A673 (cell line): ENCODE data around the gene AKAP6.

Experiments
- EZH2 ChIP-seq: fragments of 200-600 bp; sonication (generic); IDR thresholded peaks from 2 replicates; pipeline ENCODE4 v1.6.1; 2017; ENCODE audit warnings: borderline replicate concordance, low read depth, mild to moderate bottlenecking, mixed read lengths, antibody characterized with exemption, low read length; ENCODE audit not compliant: poor library complexity, severe bottlenecking
- TF ChIP-seq, protein P1 (sequence below): fragments of 300-800, 200-600 bp; sonication (generic); conservative IDR thresholded peaks from 2 replicates; pipeline ENCODE4 v1.5.1; 2017; ENCODE audit warnings: low read depth, mild to moderate bottlenecking, antibody characterized with exemption, low read length, moderate library complexity, mixed read lengths

- TF ChIP-seq, protein P1, sequence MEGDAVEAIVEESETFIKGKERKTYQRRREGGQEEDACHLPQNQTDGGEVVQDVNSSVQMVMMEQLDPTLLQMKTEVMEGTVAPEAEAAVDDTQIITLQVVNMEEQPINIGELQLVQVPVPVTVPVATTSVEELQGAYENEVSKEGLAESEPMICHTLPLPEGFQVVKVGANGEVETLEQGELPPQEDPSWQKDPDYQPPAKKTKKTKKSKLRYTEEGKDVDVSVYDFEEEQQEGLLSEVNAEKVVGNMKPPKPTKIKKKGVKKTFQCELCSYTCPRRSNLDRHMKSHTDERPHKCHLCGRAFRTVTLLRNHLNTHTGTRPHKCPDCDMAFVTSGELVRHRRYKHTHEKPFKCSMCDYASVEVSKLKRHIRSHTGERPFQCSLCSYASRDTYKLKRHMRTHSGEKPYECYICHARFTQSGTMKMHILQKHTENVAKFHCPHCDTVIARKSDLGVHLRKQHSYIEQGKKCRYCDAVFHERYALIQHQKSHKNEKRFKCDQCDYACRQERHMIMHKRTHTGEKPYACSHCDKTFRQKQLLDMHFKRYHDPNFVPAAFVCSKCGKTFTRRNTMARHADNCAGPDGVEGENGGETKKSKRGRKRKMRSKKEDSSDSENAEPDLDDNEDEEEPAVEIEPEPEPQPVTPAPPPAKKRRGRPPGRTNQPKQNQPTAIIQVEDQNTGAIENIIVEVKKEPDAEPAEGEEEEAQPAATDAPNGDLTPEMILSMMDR = no peak
- TF ChIP-seq EZH2 = no peak
Observed at GRCh38 chr14:32337759-32338158, 8.7 kb downstream of the AKAP6 start.
